ENCODE data around the gene CDT1. TPM values are rescaled to one million over a fixed set of nuclear protein-coding genes. Genes with fewer than 3 reads are reported as not detected.
"Not testable (repeated sequence)": the region's sequence is repeated elsewhere in the genome, so short reads cannot be mapped to it uniquely, and the experiment has no call there.

CDT1 gene
- total RNA-seq, 4 donors from 2014 or later: 4.7 to 25.7 (median 10.7) TPM

- WGBS: 93% methylated on average over 11 of the region's 11 CpGs
- Histone ChIP-seq H3K27me3 (peaks cover 20% of the 10 kb centered on the region), H3K36me3 (no peaks in the 10 kb centered on the region), H3K4me1 (peaks cover 46% of the 10 kb centered on the region), H3K27ac (no peak overlapping the region), H3K4me3 (no peak overlapping the region), H3K9me3 (no peaks in the 10 kb centered on the region)
- no peak for DNase-seq (ENCODE audit: low spot score in 2 of 2)
- TF ChIP-seq POLR2A (IDR thresholded peaks at IDR 0.05): no peak
- TF ChIP-seq CTCF (IDR thresholded peaks at IDR 0.05): no peak
- no peak for TF ChIP-seq POLR2AphosphoS5 (IDR thresholded peaks at IDR 0.05)
- no peak for TF ChIP-seq EP300 (IDR thresholded peaks at IDR 0.05)
These were observed 15.8 kb upstream of the CDT1 start for GRCh38 chr16:88787579-88788314.

DNA sequence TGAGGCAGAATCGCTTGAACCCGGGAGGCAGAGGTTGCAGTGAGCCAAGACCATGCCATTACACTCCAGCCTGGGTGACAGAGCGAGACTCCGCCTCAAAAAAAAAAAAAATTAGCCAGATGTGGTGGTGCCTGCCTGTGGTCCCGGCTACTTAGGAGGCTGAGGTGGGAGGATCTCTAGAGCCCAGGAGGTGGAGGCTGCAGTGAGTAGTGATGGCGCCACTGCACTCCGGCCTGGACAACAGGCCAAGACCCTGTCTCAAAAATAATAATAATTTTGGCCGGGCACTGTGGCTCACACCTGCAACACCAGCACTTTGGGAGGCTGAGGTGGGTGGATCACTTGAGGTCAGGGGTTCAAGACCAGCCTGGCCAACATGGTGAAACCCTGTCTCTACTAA lies 14.8 kb upstream of the CDT1 start:
- peaks cover 36% of the 10 kb centered on the region for H3K4me1 ChIP-seq
- peaks cover 29% of the 10 kb centered on the region for H3K27me3 ChIP-seq
- WGBS: 88% methylated on average over 8 of the region's 8 CpGs
- not testable (repeated sequence) for DNase-seq (ENCODE audit: low spot score in 2 of 2); H3K27ac ChIP-seq; H3K9me3 ChIP-seq; H3K4me3 ChIP-seq; H3K36me3 ChIP-seq

DNA sequence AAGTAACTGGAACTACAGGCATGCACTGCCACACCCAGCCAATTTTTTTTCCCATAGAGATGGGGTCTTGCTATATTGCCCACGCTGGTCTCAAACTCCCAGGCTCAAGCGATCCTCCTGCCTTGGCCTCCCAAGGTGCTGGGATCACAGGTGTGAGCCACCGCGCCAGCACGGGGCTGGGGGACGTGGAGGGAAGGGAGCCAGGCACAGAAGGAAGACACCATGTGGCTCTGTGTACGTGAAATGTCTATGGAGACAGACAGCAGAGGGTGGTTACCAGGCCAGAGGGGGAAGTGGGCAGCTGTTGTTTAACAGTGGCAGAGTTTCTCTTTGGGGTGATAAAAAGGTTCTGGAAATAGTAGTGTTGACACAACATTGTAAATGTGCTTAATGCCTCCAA lies 14.0 kb upstream of the CDT1 start:
- DNase-seq (ENCODE audit: low spot score in 2 of 2): no peak
- Histone ChIP-seq H3K4me3 (no peak overlapping the region), H3K4me1 (peaks cover 27% of the 10 kb centered on the region), H3K27me3 (peaks cover 30% of the 10 kb centered on the region), H3K36me3 (no peaks in the 10 kb centered on the region), H3K27ac (no peak overlapping the region), H3K9me3 (no peaks in the 10 kb centered on the region)
- TF ChIP-seq POLR2A (IDR thresholded peaks at IDR 0.05) (no peak), POLR2AphosphoS5 (IDR thresholded peaks at IDR 0.05) (no peak), CTCF (IDR thresholded peaks at IDR 0.05) (no peak), EP300 (IDR thresholded peaks at IDR 0.05) (no peak)
- WGBS: 90% methylated on average over 7 of the region's 7 CpGs

DNA sequence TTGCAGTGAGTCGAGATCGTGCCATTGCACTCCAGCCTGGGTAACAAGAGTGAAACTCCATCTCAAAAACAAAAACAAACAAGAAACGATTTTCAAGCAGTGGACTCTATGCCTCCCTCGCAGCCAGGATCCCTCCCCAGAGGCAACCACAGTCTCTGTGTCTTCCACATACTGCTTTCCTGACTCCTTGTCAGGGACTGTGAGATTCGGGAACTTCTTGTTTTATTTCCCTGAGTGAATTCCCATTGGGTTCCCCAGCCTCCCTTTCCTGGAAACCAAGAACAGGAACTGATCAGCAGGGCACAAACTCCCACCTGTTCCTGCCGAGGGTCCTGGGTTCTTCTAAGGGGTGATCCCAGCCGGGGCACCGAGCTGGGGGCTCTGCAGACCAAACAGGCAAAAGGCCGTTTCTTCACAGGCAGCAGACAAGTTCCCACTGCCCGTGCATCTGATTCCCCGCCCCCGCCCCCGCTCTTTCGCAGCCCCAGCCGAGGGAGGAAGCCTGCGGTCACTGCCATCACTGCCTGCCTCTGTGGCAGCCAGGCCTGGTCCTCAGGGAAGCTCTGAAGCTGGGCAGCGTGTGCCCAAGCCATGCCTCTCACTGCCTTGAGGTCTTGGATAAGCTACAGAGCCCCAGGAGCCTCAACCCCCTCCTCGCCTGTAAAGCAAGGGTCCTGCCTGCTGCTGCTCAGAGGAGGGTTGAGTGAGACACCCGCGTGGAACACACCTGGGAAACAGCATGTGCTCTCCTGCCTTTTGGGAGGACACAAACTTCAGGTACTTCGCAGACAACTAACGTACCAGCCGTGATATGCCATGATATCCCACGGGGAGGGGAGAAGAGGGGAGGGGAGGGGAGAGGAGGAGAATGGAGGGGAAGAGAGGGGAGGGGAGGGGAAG lies 13.0 kb upstream of the CDT1 start:
- Histone ChIP-seq H3K27ac (no peak overlapping the region), H3K9me3 (no peaks in the 10 kb centered on the region), H3K36me3 (no peaks in the 10 kb centered on the region), H3K4me1 (peaks cover 22% of the 10 kb centered on the region), H3K4me3 (no peak overlapping the region), H3K27me3 (peaks cover 30% of the 10 kb centered on the region)
- no peak for DNase-seq (ENCODE audit: low spot score in 2 of 2)
- WGBS: 25% methylated on average over 19 of the region's 24 CpGs
- no peak for TF ChIP-seq CTCF (IDR thresholded peaks at IDR 0.05)
- TF ChIP-seq POLR2A (IDR thresholded peaks at IDR 0.05): no peak
- TF ChIP-seq POLR2AphosphoS5 (IDR thresholded peaks at IDR 0.05): no peak
- TF ChIP-seq EP300 (IDR thresholded peaks at IDR 0.05): no peak

DNA sequence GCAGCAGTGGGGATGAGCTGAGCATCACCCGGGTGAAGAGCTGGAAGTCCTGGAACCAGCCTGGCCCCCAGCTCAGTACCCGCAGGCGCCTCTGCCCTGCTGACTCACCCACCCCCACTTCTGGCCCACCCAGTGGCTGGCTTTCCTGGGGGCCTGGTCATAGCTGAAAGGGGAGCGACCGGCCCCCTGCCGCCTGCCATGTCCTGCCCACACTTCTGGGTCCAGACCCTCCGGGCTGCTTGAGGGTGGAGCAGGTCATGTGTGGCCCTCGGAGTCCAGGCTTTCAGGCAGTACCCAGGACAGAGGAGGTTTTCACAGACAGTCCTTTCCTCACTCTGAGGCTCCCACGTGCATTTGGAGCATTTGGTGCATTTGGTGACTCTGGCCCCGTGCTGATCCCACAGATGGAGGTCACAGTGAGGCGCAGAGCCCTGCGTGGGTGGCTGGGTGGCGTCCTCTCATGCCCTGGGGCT lies 11.5 kb upstream of the CDT1 start:
- Histone ChIP-seq H3K27me3 (peaks cover 30% of the 10 kb centered on the region), H3K4me1 (peaks cover 20% of the 10 kb centered on the region), H3K9me3 (no peaks in the 10 kb centered on the region), H3K36me3 (no peaks in the 10 kb centered on the region), H3K27ac (no peak overlapping the region), H3K4me3 (no peak overlapping the region)
- DNase-seq (ENCODE audit: low spot score in 2 of 2): no peak
- WGBS: 10% methylated on average over 2 of the region's 13 CpGs
- TF ChIP-seq POLR2A (IDR thresholded peaks at IDR 0.05) (no peak), EP300 (IDR thresholded peaks at IDR 0.05) (no peak), CTCF (IDR thresholded peaks at IDR 0.05) (no peak), POLR2AphosphoS5 (IDR thresholded peaks at IDR 0.05) (no peak)
